Measurements from ENCODE around the gene TXNDC11. TPM values are rescaled to one million over a fixed set of nuclear protein-coding genes. Genes with fewer than 3 reads are reported as not detected.

The TXNDC11 gene
- polyA plus RNA-seq, 3 donors: 29.7 to 47.3 (median 35.5) TPM

- WGBS, 3 donors: 52 to 85% (median 77%) methylated on average over 3 of the region's 3 CpGs
- no peak overlapping the region for H3K27ac ChIP-seq (ENCODE audit: low read depth, low read length)
Observed at GRCh38 chr16:11731222-11731621, 11.4 kb downstream of the TXNDC11 start.

- 92 to 96% (median 93%) methylated on average over 3 of the region's 3 CpGs for WGBS, 3 donors
- H3K27ac ChIP-seq (ENCODE audit: low read depth, low read length): no peak overlapping the region
Observed at GRCh38 chr16:11729787-11730186, 12.9 kb downstream of the TXNDC11 start.

- WGBS, 3 donors: 45 to 81% (median 56%) methylated on average over 4 of the region's 4 CpGs
- no peak overlapping the region for H3K27ac ChIP-seq (ENCODE audit: low read depth, low read length)
Observed at GRCh38 chr16:11727796-11728543, 14.7 kb downstream of the TXNDC11 start.

GRCh38 chr16:11726008-11726407 is 16.6 kb downstream of the TXNDC11 start:
- WGBS, 3 donors: 34 to 98% (median 72%) methylated on average over 8 of the region's 8 CpGs

GRCh38 chr16:11725457-11725856 is 17.2 kb downstream of the TXNDC11 start:
- 40 to 81% (median 65%) methylated on average over 1 of the region's 1 CpG for WGBS, 3 donors
- H3K27ac ChIP-seq (ENCODE audit: low read depth, low read length): no peak overlapping the region

More at GRCh38 chr16:11726008-11726407, 16.6 kb downstream of the TXNDC11 start:
- H3K27ac ChIP-seq (ENCODE audit: low read depth, low read length): no peak overlapping the region

GRCh38 chr16:11722468-11722808 is 20.2 kb downstream of the TXNDC11 start:
- 56 to 64% (median 63%) methylated on average over 3 of the region's 3 CpGs for WGBS, 3 donors
- no peak overlapping the region for H3K27ac ChIP-seq (ENCODE audit: low read depth, low read length)

- 38 to 75% (median 73%) methylated on average over 4 of the region's 4 CpGs for WGBS, 3 donors
- H3K27ac ChIP-seq (ENCODE audit: low read depth, low read length): no peak overlapping the region
Observed at GRCh38 chr16:11721781-11722467, 20.7 kb downstream of the TXNDC11 start.

GRCh38 chr16:11719762-11720161 is 22.9 kb downstream of the TXNDC11 start:
- 96 to 99% (median 96%) methylated on average over 4 of the region's 4 CpGs for WGBS, 3 donors
- H3K27ac ChIP-seq (ENCODE audit: low read depth, low read length): no peak overlapping the region

GRCh38 chr16:11719171-11719570 is 23.5 kb downstream of the TXNDC11 start:
- H3K27ac ChIP-seq (ENCODE audit: low read depth, low read length): no peak overlapping the region

GRCh38 chr16:11717811-11718210 is 24.8 kb downstream of the TXNDC11 start:
- H3K27ac ChIP-seq (ENCODE audit: low read depth, low read length): no peak overlapping the region
- 61 to 79% (median 66%) methylated on average over 5 of the region's 5 CpGs for WGBS, 3 donors

- no peak overlapping the region for H3K27ac ChIP-seq (ENCODE audit: low read depth, low read length)
Observed at GRCh38 chr16:11716336-11716735, 26.3 kb downstream of the TXNDC11 start.

GRCh38 chr16:11715246-11715947 is 27.3 kb downstream of the TXNDC11 start:
- WGBS, 3 donors: 32 to 89% (median 82%) methylated on average over 8 of the region's 8 CpGs
- H3K27ac ChIP-seq (ENCODE audit: low read depth, low read length): no peak overlapping the region

- 52 to 98% (median 97%) methylated on average over 3 of the region's 3 CpGs for WGBS, 3 donors
- no peak overlapping the region for H3K27ac ChIP-seq (ENCODE audit: low read depth, low read length)
Observed at GRCh38 chr16:11712122-11712521, 30.5 kb downstream of the TXNDC11 start.

- no peak overlapping the region for H3K27ac ChIP-seq (ENCODE audit: low read depth, low read length)
- 65 to 96% (median 93%) methylated on average over 4 of the region's 4 CpGs for WGBS, 3 donors
Observed at GRCh38 chr16:11711662-11712061, 31.0 kb downstream of the TXNDC11 start.

- H3K27ac ChIP-seq (ENCODE audit: low read depth, low read length): no peak overlapping the region
- 86 to 88% (median 87%) methylated on average over 1 of the region's 1 CpG for WGBS, 3 donors
Observed at GRCh38 chr16:11708421-11708820, 34.2 kb downstream of the TXNDC11 start.

- H3K27ac ChIP-seq (ENCODE audit: low read depth, low read length): no peak overlapping the region
- WGBS, 3 donors: 94 to 96% (median 95%) methylated on average over 4 of the region's 4 CpGs
Observed at GRCh38 chr16:11707679-11708197, 34.9 kb downstream of the TXNDC11 start.

- no peak overlapping the region for H3K27ac ChIP-seq (ENCODE audit: low read depth, low read length)
- WGBS, 3 donors: 51 to 85% (median 83%) methylated on average over 5 of the region's 5 CpGs
Observed at GRCh38 chr16:11706180-11706742, 36.4 kb downstream of the TXNDC11 start.

GRCh38 chr16:11705311-11706025 is 37.2 kb downstream of the TXNDC11 start:
- H3K27ac ChIP-seq (ENCODE audit: low read depth, low read length): no peak overlapping the region
- WGBS, 3 donors: 47 to 75% (median 64%) methylated on average over 6 of the region's 6 CpGs
